Epithelial cell of proximal tubule (primary cell): ENCODE measurements around the gene CYP1A2. TPM values are rescaled to one million over a fixed set of nuclear protein-coding genes. Genes with fewer than 3 reads are reported as not detected.

Experiments used
- DNase-seq: peaks from one replicate; pipeline ENCODE4 v3.0.0-alpha.2; 2011; ENCODE audit warnings: low read depth
- H3K4me3 ChIP-seq: 2 replicates; pipeline ENCODE4 v1.5.1; 2011; ENCODE audit warnings: low read depth, mild to moderate bottlenecking, low read length
- total RNA-seq: library from RNA; depleted of rRNA; stranded (reverse); fragments of >200 nt; gene quantifications from 2 replicates; pipeline ENCODE4 v1.2.3, GENCODE V29; 2015
- TF ChIP-seq, protein P1 (sequence below): conservative IDR thresholded peaks from 2 replicates; pipeline ENCODE4 v1.5.1; 2012; ENCODE audit warnings: low read depth, mild to moderate bottlenecking, low read length

CYP1A2 gene
- total RNA-seq, 1 donor from 2014 or later: not detected

DNA sequence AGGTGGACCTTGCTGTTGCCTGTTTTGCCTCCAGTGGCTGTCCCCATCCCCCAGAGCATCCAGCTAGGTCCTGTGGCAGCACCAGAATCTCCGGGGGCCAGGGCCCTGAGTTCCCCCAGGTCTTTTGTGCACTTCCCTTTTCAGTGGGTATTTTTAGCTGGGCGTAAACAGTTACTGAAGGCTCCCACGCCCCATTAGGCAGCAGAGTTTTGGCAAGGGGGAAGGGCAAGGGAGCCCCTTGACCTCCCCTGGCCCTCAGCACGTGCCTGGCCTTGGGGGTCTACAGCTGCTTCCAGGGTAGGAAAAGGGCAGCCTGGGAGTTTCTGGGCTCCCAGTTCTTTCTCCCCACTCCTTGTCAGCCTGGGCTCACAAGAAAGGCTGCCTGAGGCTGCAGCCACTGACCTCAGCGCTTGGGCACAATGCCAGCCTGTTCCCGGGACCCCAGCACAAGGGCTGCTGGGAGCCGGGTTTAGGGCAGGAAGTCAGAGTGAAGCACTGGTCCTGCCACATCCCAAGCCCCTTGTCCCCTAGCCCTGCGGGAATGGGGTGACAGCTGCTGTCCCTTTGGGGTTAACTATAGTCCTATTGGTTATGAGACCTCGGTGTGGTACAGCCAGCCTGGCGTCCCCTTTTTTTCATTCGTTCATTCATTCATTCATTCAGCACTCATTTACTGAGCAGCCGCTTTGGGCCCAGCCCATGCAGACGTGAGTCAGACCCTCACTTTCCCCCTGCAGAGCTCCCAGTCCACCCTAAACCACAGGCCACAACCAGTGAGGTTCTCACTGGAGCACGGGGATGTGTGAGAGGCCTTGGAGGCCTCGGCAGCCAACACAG lies 41.7 kb downstream of the CYP1A2 start:
- no peak for DNase-seq
- H3K4me3 ChIP-seq: no peak overlapping the region
- TF ChIP-seq, protein P1, sequence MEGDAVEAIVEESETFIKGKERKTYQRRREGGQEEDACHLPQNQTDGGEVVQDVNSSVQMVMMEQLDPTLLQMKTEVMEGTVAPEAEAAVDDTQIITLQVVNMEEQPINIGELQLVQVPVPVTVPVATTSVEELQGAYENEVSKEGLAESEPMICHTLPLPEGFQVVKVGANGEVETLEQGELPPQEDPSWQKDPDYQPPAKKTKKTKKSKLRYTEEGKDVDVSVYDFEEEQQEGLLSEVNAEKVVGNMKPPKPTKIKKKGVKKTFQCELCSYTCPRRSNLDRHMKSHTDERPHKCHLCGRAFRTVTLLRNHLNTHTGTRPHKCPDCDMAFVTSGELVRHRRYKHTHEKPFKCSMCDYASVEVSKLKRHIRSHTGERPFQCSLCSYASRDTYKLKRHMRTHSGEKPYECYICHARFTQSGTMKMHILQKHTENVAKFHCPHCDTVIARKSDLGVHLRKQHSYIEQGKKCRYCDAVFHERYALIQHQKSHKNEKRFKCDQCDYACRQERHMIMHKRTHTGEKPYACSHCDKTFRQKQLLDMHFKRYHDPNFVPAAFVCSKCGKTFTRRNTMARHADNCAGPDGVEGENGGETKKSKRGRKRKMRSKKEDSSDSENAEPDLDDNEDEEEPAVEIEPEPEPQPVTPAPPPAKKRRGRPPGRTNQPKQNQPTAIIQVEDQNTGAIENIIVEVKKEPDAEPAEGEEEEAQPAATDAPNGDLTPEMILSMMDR: no peak

DNA sequence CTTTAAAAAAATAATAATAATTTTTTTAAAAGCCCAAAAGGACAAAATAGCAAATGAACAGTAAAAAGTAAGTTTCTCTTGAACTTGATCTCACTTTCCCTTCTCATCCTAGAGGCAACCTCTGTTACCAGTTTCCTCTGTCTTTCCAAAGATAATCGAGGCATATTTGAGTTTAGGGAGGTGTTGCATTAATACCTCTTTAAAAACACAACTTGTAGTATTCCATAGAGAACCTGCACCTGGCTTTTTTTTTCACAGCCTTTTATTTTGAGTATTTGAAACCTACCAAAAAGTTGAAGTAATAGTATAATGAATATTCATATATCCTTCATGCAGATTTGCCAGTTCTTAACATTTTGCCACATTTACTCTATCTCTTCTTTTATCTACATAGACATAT lies 42.4 kb downstream of the CYP1A2 start:
- TF ChIP-seq, protein P1: no peak
- no peak for DNase-seq
- H3K4me3 ChIP-seq: no peak overlapping the region

DNA sequence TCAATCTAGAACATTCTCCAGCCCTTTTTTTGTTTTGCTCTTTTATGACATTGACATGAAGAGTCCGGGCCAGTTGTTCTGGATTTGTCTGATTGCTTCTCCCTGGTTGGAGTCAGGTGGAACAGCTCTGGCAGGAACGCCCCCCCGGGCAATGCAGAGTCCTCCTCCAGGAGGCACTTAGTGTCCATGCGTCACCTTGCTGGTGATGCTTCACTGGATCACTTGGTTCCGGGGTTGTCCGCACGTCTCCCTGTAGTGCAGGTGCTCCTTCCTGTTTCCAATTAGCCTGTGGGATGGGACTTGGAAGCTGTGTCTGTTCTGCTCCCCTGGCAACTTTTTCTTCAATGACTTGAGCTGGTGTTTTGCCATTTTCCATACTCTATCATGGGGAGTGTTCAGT lies 43.0 kb downstream of the CYP1A2 start:
- TF ChIP-seq, protein P1: no peak
- H3K4me3 ChIP-seq: no peak overlapping the region
- no peak for DNase-seq

DNA sequence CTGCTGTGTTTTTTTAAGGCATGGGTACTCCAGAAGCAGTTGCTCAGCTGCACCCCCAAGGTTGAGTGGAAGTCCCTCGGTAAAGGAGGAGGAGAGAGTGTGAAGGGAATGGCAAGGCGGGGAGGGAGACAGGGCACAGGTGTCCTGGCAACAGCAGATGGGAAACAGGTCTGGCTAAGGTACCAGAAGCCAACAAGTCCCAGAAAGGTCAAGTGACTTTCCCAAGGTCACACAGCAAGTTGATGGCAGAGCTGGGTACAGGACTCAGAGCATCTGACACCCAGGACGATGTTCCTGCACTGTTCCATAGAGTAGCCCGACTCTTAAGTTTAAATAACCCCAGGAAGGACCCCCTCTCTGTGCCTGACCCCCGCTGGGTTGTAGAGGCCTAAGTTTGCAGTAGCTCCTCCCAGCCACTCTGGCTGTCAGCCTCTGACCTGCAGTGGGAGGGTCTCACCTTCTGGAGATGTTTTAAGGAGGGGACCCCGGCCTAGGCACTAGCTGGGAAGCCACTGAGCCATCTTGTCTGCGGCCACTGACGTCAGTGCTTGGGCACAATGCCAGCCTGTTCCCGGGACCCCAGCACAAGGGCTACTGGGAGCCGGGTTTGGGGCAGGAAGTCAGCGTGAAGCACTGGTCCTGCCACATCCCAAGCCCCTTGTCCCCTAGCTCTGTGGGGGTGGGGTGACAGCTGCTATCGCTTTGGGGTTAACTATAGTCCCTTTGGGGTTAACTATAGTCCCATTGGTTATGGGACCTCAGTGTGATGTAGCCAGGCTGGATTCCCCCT lies 43.8 kb downstream of the CYP1A2 start:
- TF ChIP-seq, protein P1: no peak
- no peak for DNase-seq
- H3K4me3 ChIP-seq: no peak overlapping the region

DNA sequence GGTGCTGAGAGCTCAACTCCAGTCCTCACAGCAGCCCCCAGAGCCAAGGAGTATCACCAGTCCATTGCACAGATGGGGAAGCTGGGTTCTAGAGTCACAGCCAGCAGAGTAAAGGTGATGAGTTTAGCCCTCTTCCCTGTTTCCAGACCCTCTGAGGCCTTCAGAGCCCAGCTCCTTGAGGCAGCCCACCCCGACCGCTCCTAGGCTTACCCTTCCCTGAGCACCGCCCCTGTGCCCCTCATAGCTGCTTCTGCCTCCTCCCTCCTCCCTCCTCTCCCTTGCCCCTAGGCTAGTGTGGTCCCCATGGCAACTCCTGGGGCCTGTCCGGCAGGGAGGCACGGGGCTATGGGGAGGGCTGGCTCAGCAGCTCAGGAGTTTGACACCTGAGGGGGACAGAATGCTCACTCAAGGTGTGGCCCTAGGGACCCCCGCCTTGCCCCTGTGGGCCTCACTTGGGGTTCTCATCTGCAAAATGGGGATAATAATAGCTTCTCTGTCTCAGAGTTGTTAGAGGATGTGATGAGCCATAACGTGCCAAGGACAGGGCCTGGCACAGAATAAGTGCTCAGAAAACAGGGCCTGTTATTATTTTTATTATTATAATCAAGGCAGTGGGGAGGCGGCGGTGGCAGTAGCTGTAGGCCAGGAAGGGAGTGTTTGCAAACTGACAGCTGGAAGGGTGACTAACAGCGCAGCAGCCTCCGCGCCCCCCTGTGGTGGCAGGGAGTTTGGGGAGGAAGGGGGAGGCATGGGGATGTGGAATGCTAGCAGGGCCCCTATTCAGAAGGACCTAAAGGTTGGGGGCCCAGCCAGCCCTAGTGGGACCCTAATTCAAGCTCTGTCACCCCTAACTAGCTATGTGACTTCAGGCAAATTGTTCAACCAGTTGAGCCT lies 44.7 kb downstream of the CYP1A2 start:
- H3K4me3 ChIP-seq: no peak overlapping the region
- TF ChIP-seq, protein P1: no peak

DNA sequence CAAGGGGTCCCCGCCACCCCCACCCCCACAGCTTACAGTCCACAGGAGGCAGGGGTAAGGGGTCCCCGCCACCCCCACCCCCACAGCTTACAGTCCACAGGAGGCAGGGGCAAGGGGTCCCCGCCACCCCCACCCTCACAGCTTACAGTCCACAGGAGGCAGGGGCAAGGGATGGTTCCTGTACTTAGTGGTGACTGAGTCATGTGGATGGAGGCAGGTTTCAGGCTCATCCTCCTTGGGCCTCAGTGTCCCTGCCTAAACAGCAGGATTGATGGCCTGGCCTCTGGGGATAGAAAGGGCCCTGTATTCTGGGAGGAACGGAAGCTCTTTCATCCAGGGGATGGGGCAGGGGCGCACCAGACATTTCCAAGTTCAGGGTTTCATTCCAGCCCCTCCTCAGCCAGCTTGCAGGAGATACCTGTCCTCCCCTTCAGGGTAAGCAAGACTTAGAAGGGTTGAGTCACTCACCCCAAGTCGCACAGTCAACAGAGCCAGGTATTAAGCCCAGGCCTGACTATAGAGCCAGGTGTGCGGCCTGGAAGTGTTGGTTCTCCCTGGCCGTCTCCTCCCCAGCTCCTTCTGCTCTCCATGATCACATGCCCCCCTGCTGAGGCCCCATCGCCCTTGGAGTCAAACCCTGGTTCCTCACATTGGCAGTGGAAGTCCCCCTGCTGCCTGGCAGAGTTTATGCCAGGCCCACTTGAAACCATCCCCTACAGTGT lies 45.8 kb downstream of the CYP1A2 start:
- H3K4me3 ChIP-seq: no peak overlapping the region
- DNase-seq: no peak
- TF ChIP-seq, protein P1: no peak

More for the DNA sequence above, 44.7 kb downstream of the CYP1A2 start:
- DNase-seq: no peak
